HG03354 (cell line): ENCODE data around the gene MGAT5B.

Experiments
- ATAC-seq: cut with Tn5 transposase; IDR thresholded peaks from one replicate; pipeline ENCODE4 v1.9.1; 2021; ENCODE audit warnings: mild to moderate bottlenecking; ENCODE audit not compliant: unreplicated experiment, poor library complexity, severe bottlenecking

Gene MGAT5B

DNA sequence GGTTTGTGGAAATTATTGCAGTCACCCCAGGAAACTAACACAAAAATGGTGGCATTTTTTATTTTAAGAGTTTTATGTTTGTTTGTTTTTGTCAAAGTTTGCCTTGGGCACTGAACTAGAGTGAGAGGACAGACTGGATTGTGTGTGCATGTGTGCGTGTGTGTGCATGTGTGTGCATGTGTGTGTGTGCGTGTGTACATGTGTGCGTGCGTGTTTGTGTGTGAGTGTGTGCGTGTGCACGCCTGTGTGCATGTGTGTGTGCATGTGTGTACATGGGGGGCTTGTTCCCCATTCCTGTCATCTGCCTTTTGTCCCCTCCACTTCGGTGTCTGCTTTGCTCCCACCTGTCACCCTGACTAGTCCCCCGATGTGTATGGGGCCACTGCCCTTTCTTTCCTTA is 32.5 kb downstream of the MGAT5B start:
- ATAC-seq, result no peak

DNA sequence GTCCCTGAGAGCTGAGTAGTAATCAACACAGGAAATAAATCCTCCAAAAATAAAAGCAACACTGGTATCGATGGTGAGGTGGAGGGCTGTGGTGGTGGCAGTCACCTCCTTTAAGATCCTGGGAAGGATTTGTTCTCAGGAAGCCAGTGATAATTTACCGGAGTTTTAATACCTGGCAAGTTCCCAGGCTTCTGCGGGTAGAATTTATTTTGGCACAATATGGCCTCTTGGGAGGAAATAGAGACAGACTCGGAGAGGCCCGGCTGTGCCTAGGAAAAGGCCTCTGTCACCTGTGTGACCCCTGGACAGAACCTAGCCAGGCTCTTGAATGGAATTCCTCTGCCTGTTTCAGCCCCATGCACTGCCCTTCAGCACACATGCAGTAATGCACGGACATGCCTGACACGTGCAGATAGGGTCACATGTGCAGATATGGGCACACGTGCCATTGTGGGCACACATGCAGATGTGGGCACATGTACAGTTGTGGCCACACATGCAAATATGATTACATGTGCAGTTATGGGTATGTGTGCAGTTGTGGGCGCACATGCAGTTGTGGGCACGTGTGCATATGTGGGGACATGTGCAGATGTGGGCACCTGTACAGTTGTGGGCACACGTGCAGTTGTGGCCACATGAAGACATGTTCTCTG is 33.5 kb downstream of the MGAT5B start:
- ATAC-seq, result no peak

DNA sequence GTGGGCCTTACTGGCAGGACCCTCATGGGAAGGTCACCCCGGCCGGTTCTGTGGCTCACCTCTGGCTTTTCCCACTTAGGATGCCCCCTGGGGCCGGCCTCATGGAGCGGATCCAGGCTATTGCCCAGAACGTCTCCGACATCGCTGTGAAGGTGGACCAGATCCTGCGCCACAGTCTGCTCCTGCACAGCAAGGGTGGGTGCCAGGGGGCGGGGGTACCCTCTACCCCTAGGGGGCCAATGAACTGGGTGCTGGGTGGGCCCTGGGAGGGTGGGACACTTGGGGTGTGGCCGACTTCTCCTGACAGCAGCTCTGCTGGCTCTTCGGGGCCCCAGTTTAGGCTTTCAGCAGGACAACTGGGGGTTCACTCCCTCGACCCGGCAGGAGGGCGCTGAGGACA is 34.3 kb downstream of the MGAT5B start:
- ATAC-seq, result no peak

GRCh38 chr17:76903631-76904030 is 35.4 kb downstream of the MGAT5B start:
- no peak for ATAC-seq

- no peak for ATAC-seq
Measured at GRCh38 chr17:76904116-76904515, 35.9 kb downstream of the MGAT5B start.

DNA sequence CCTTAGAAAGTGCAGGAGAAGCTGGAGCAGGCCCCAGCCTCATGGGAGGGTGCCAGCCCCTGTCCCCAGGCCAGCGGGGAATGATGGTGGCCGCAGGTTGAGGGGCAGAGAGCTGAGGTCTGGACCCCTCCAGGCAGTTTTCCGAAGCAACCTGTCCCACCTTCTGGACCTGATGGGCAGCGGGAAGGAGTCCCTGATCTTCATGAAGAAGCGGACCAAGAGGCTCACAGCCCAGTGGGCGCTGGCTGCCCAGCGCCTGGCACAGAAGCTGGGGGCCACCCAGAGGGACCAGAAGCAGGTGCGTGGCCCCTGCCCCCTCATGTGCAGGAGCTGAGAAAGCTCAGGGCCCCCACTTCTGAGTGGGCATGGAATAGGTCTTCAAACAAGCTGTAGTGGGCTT is 36.8 kb downstream of the MGAT5B start:
- no peak for ATAC-seq

- ATAC-seq, result no peak
Measured at GRCh38 chr17:76905836-76906235, 37.6 kb downstream of the MGAT5B start.

- ATAC-seq, result no peak
Measured at GRCh38 chr17:76906463-76906862, 38.3 kb downstream of the MGAT5B start.

DNA sequence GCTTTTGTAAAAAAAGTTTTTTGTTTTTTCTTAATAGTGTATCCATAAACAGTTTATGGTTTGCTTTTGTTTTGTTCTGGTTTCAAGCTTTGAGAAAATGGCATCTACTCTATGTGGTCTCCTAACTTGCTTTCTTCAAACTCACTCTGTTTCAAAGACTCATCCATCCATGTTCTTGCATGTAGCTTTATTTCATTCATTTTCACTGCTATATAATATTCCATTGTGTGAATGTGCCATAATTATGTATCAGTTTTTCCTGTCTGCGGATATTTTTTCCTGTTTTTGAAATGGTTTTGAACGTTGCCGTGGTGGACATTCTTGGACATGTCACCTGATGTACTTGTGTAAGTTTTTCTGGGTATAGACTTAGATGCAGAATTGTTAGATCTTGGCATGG is 39.1 kb downstream of the MGAT5B start:
- no peak for ATAC-seq

DNA sequence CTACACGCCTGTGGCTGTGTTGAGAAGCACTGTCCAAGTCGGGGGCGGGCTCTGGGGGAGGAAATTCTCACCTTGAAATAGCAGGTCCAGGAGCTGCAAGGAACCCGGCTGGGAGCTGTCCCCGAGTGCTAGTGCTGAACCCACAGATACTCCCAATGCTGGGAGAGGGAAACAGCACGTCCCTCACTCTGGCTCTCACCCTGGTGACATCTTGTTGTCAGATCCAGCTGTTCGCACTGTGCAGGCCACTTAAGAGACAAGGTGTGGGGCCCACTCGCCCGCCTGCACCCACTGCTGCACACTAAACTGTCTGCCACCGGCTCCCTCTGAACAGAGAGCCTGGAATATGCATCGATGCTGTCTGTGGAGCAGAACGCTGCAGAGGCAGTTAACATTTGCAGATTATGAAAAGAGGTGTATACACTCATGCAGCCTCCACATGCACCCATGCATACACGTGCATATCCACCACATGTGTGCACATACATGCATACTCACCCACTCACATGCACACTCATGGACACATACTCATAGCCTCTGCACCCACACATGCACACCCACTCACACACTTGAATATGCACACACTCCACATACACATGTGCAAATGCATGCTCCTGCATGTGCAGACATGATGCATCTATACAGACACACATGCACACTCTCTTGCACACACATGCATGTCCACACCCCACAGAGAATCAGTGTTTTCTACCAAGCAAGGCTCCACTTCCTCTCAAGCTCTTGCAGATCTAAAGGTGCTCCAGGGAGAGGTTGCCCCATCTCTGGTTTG is 42.0 kb downstream of the MGAT5B start:
- no peak for ATAC-seq

DNA sequence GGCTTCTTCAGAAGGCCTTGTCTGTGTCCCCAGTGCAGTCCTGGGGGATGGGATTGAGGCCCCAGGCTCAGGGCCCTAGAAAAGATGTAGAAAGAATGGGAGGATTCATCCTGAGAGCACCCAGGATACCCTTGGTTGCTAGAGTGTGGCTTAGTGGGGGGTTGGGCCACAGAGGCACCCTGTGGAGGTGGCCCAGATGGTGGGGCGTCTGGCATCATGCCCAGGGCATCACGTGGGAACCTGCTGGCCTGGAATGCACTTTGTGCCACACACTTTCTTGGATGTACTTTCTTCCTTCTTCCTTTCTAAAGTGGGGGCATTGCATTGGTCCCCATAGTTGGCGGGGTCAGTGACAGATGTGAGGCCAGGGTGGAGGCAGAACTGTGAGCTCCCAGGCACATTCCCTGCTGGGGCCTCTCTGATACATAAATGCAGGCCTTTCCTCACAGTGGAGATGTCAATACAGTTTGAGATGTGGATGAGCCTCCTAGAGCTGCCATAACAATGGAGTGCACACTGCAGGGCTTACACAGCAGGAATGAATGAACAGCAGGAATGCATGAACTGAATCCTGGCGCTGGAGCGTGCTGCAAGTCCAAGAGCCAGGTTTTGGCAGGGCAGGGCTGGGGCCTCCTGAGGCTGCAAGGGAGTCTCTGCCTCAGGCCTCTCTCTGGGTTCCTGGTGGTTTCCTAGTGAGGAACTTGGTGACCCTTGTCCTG is 43.3 kb downstream of the MGAT5B start:
- ATAC-seq, result no peak

DNA sequence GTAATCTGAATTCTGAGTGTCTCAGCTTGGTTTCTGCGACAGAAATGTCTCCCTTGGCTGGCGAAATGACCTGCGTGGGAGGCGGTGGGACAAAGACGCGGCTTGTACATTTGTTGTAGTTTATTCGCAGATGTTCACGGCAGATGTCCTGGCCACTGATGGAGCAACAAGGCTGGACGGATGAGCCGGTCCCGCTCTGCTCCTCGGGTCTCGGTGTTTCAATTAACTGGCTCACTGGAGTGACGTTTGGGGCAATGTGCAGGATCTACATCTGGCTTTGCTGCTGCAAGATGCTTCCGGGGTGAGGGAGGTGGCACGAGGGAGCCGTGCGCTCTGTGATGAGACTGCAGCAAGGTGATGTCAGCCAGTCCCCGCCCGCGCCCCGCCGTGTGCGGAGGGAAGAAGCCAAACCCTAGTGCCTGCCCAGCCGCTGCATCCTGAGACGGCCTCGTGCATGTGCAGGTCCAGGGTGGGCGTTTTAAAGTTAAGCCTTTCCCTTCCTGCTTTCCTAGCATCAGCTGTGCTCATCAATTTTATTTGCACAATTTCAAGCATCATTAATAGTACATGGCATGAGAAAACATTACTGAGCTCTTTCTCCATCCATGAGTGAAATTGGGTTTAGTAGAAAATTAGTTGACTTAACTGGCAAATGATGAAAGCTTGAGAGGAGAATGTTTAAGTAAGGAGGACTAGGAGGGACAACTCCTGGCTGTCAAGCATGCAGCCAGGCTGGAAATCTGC is 44.4 kb downstream of the MGAT5B start:
- ATAC-seq, result no peak

DNA sequence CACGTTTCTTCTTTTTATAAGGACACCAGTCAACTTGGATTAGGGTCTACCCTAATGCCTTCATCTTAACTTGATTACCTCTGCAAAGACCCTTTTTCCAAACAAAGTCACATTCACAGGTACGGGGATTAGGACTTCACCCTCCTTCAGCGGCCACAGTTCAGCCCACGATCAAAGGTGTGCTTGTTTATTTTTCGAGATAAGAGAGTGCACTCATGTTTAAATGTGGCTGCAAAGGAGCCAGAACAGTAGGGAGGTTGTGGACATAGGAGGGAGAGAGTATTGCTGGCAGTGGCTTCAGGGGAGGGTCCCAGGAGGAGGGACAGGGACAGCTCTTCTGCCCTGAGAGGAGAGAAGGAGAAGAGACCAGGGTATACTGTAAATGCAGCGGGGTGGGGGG is 46.7 kb downstream of the MGAT5B start:
- ATAC-seq, result no peak

DNA sequence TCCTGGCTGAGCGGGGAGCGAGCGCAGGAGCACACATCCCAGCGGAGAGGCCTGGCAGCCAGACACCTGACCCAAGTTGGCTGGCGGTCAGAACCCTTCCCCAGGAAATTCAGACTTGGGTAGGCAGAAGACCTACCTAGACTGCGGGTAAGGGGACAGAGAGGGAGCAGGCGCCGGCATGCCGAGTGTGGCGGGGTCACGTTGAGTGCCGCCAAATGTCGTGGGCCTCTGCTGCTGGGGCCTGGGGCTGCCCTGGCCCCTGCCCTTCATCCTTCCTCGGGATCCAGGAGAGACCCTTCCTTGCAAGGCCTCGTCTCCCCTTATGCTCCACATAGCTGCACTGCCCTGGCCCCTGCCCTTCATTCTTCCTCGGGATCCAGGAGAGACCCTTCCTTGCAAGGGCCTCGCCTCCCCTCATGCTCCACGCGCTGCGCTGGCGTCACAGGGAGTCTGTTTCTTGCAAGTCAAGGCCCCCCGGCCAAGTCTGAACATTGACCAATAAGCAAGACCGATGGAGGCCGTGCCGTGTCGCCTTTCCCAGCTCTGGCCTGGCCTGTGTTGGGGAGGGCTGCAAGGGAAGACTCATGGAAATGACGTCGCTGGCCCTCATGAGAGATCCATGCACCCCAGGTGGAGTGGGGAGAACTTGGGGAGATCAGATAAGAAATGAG is 47.8 kb downstream of the MGAT5B start:
- ATAC-seq, result no peak

GRCh38 chr17:76917829-76918228 is 49.6 kb downstream of the MGAT5B start:
- no peak for ATAC-seq

- no peak for ATAC-seq
Measured at GRCh38 chr17:76918811-76919210, 50.6 kb downstream of the MGAT5B start.

DNA sequence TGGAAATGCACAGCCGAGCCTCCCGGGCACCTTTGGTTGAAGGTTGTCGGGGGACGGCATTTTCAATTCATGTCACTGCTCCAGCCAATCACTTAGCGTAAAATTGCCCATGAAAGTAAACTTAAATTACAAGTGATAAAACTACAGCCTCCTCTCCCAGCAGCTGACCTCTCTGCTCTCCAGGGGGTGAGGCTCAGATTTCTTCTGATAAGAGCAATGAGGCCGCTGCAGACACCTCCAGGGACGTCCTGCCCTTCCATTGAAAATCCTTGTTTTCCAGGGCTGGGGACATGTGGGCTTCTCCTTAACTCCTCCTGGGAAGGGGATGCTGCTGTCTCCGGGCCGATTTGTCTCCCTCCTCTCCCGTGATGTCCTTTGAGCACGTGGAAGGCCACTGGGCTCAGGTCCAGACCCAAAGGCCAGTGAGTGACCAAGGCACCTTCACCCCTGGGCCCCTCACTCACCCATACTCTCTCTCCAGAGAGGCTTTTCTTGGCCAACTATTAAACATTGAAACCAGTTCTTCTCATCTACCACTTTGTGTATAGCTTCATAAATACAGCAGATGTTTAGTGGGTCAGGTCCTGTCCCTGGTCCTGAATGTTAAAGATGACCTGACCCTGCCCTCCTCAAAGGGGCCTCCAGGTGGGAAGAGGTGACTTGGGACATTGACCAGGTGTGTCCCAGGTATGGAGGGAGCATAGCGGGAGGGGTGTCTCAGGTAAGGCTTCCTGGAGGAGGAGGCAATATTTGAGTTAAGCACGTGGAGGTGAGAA is 52.3 kb downstream of the MGAT5B start:
- ATAC-seq, result no peak

GRCh38 chr17:76921340-76922036 is 53.3 kb downstream of the MGAT5B start:
- no peak for ATAC-seq
